ENCODE measurements around the gene BLOC1S1. TPM values are rescaled to one million over a fixed set of nuclear protein-coding genes. Genes with fewer than 3 reads are reported as not detected.

BLOC1S1 gene
- polyA plus RNA-seq (2013, experiment 1 of 2) = 63.3 TPM
- 65.5 TPM for polyA plus RNA-seq (2013, experiment 2 of 2)

DNA sequence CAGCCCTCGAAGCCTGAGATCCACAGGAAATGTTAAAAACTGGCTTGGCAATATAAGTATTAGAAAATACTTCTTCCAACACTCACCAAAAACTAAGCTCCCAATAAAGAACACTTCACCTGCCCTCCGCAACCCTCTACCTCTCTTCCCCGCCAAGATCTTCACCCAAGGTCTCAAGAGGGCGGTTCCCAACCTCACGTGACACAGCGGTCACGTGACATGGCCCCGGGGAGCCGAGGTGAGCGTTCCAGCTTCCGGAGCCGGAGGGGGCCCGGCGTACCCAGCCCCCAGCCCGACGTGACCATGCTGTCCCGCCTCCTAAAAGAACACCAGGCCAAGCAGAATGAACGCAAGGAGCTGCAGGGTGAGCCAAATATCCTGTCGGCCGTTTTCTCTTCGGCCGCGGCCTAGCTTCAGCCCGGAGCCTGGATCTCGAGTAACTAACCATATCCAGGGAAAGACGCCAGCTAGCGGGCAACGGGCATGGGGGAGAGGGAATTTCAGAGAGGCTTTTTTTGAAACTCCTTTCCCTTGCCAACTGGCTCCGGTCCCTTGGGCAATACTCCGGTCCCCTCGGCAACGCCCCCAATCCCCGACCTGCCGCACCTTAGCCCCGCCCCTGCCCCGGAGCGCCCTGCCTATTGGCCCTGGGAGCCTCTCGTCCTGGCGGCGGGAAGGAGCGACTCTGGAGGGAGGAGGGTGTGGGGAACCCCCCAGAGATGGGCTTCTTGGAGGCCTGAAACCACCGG lies at the start of gene BLOC1S1:
Gene BLOC1S1 (plus strand): TSS at position 214 of the 749 bp plus-strand sequence. CDS start 6 bp downstream, at position 220.
- H3K4me2 ChIP-seq (ENCODE audit: low read length) = peak within 1 kb of the TSS; percentile 89
- H2BK15ac ChIP-seq (replicated peaks; ENCODE audit: low read depth) = no peak within 1 kb of the TSS
- peaks cover 17% of the 10 kb centered on the region for H3K4me1 ChIP-seq (ENCODE audit: control insufficient read depth, low read depth, low read length)
- H3K18ac ChIP-seq (ENCODE audit: low read length) = peak within 1 kb of the TSS; percentile 93
- no CpG with 5 or more reads among the region's 42 CpGs for WGBS (ENCODE audit: extremely low coverage, insufficient coverage, low lambda C conversion rate)
- H4K8ac ChIP-seq (ENCODE audit: low read depth, low read length) = peak within 1 kb of the TSS; percentile 78
- H3K56ac ChIP-seq (ENCODE audit: low read length) = peak within 1 kb of the TSS; percentile 93
- no peak within 1 kb of the TSS for H3K23ac ChIP-seq (ENCODE audit: low read length)
- H2AK5ac ChIP-seq (ENCODE audit: low read length) = no peak within 1 kb of the TSS
- H3K79me2 ChIP-seq (ENCODE audit: control insufficient read depth, insufficient read depth, low read length) = no peaks in the 10 kb centered on the region
- H3K4ac ChIP-seq (ENCODE audit: low read depth, low read length) = no peak within 1 kb of the TSS
- no peak within 1 kb of the TSS for H2BK120ac ChIP-seq (ENCODE audit: low read depth, low read length)
- peak within 1 kb of the TSS; percentile 91 for H3K9ac ChIP-seq (ENCODE audit: low read length)
- H3K4me3 ChIP-seq (ENCODE audit: low read length) = peak within 1 kb of the TSS; percentile 79
- H3K27me3 ChIP-seq (ENCODE audit: insufficient read depth, low read length, poor library complexity) = no peaks in the 10 kb centered on the region
- H2BK5ac ChIP-seq (ENCODE audit: low read length) = peak within 1 kb of the TSS; percentile 53
- no peaks in the 10 kb centered on the region for H3K79me1 ChIP-seq (ENCODE audit: low read length)
- peak; percentile 97 for DNase-seq
- H3K27ac ChIP-seq (ENCODE audit: low read depth, low read length) = peak within 1 kb of the TSS; percentile 98
- no peaks in the 10 kb centered on the region for H3K36me3 ChIP-seq (ENCODE audit: control insufficient read depth, insufficient read depth, low read length)
- peak within 1 kb of the TSS; percentile 81 for H4K5ac ChIP-seq (ENCODE audit: low read length)

DNA sequence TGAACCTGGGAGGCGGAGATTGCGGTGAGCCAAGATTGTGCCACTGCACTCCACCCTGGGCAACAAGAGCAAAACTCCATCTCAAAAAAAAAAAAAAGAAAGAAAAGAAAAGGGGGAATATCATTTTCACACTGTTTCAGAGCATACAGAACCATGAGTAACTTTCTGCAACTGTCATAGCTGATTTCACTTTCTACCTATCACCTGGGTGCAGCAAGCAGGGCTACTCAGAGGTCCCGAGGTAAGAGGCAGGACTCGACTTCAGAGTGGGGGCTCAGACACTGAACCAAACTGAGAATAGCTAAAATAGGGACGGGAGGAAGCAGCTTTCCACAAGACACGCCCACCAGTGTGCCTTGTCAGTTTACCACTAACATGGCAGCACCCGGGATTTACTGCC lies 49.3 kb upstream of the BLOC1S1 start:
- H3K4me1 ChIP-seq (ENCODE audit: control insufficient read depth, low read depth, low read length) = no peaks in the 10 kb centered on the region
- no peaks in the 10 kb centered on the region for H3K79me2 ChIP-seq (ENCODE audit: control insufficient read depth, insufficient read depth, low read length)
- no peak overlapping the region for H2AK5ac ChIP-seq (ENCODE audit: low read length)
- no peak overlapping the region for H3K18ac ChIP-seq (ENCODE audit: low read length)
- H3K9ac ChIP-seq (ENCODE audit: low read length) = no peak overlapping the region
- WGBS (ENCODE audit: extremely low coverage, insufficient coverage, low lambda C conversion rate) = no CpG with 5 or more reads among the region's 7 CpGs
- H3K79me1 ChIP-seq (ENCODE audit: low read length) = no peaks in the 10 kb centered on the region
- no peak overlapping the region for H2BK15ac ChIP-seq (replicated peaks; ENCODE audit: low read depth)
- no peak overlapping the region for H3K4me2 ChIP-seq (ENCODE audit: low read length)
- H3K23ac ChIP-seq (ENCODE audit: low read length) = no peak overlapping the region
- H3K4ac ChIP-seq (ENCODE audit: low read depth, low read length) = no peak overlapping the region
- H3K27me3 ChIP-seq (ENCODE audit: insufficient read depth, low read length, poor library complexity) = no peaks in the 10 kb centered on the region
- H3K36me3 ChIP-seq (ENCODE audit: control insufficient read depth, insufficient read depth, low read length) = no peaks in the 10 kb centered on the region
- no peak overlapping the region for H2BK120ac ChIP-seq (ENCODE audit: low read depth, low read length)
- no peak overlapping the region for H2BK5ac ChIP-seq (ENCODE audit: low read length)
- H4K5ac ChIP-seq (ENCODE audit: low read length) = no peak overlapping the region
- DNase-seq = no peak
- H3K27ac ChIP-seq (ENCODE audit: low read depth, low read length) = no peak overlapping the region
- no peak overlapping the region for H4K8ac ChIP-seq (ENCODE audit: low read depth, low read length)
- no peak overlapping the region for H3K56ac ChIP-seq (ENCODE audit: low read length)
- no peak overlapping the region for H3K4me3 ChIP-seq (ENCODE audit: low read length)

DNA sequence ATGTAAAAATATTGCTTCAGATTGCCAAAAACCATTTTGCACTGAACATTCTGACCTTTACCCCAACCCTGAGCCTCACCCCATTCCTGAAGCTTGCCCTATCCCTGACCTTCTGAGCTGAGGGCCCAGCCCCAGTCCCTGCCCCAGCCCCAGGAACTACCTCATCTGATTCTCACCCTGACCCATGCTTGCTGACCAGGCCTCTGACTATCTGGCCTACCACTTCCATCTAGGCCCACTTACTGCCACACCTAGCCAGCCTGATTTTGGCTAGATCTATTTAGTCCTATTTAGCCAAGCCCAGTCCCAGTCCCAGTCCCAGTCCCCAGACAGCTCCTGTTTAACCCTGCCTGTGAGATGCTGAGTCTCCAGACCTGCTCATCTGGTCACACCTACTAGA lies 45.6 kb upstream of the BLOC1S1 start:
- H3K36me3 ChIP-seq (ENCODE audit: control insufficient read depth, insufficient read depth, low read length) = no peaks in the 10 kb centered on the region
- no peaks in the 10 kb centered on the region for H3K79me2 ChIP-seq (ENCODE audit: control insufficient read depth, insufficient read depth, low read length)
- no peak overlapping the region for H3K4me2 ChIP-seq (ENCODE audit: low read length)
- no peak overlapping the region for H3K27ac ChIP-seq (ENCODE audit: low read depth, low read length)
- H3K27me3 ChIP-seq (ENCODE audit: insufficient read depth, low read length, poor library complexity) = no peaks in the 10 kb centered on the region
- no peak overlapping the region for H4K8ac ChIP-seq (ENCODE audit: low read depth, low read length)
- H3K23ac ChIP-seq (ENCODE audit: low read length) = no peak overlapping the region
- H3K18ac ChIP-seq (ENCODE audit: low read length) = no peak overlapping the region
- H3K79me1 ChIP-seq (ENCODE audit: low read length) = no peaks in the 10 kb centered on the region
- DNase-seq = no peak
- no peak overlapping the region for H3K4me3 ChIP-seq (ENCODE audit: low read length)
- H3K56ac ChIP-seq (ENCODE audit: low read length) = no peak overlapping the region
- no peak overlapping the region for H2BK120ac ChIP-seq (ENCODE audit: low read depth, low read length)
- no peak overlapping the region for H3K4ac ChIP-seq (ENCODE audit: low read depth, low read length)
- H2AK5ac ChIP-seq (ENCODE audit: low read length) = no peak overlapping the region
- H2BK5ac ChIP-seq (ENCODE audit: low read length) = no peak overlapping the region
- H3K9ac ChIP-seq (ENCODE audit: low read length) = no peak overlapping the region
- no peak overlapping the region for H2BK15ac ChIP-seq (replicated peaks; ENCODE audit: low read depth)
- no peak overlapping the region for H4K5ac ChIP-seq (ENCODE audit: low read length)
- no peaks in the 10 kb centered on the region for H3K4me1 ChIP-seq (ENCODE audit: control insufficient read depth, low read depth, low read length)

DNA sequence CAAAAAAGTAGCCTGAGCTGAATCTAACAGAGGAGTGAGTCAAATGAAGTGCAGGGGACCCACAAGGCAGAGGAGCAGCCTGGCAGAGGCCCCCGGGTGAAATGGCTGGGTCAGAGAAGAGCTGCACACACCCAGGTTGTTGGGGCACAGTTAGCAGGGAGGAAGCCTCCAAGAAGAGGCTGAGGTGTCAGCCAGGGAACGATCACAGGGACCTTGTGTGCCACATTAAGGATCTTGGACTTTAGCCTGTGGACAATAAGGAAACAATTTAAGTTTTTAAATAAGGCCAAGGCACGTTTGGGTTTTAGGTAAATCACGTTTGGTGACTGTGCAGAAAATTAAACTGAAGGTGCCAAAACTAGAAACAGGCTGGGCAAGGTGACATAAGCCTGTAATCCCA lies 44.1 kb upstream of the BLOC1S1 start:
- Histone ChIP-seq H3K4ac (ENCODE audit: low read depth, low read length) (no peak overlapping the region), H4K8ac (ENCODE audit: low read depth, low read length) (no peak overlapping the region), H3K4me2 (ENCODE audit: low read length) (no peak overlapping the region), H2BK120ac (ENCODE audit: low read depth, low read length) (no peak overlapping the region), H3K18ac (ENCODE audit: low read length) (no peak overlapping the region), H2BK5ac (ENCODE audit: low read length) (no peak overlapping the region), H3K56ac (ENCODE audit: low read length) (no peak overlapping the region), H3K79me2 (ENCODE audit: control insufficient read depth, insufficient read depth, low read length) (no peaks in the 10 kb centered on the region), H4K5ac (ENCODE audit: low read length) (no peak overlapping the region), H2AK5ac (ENCODE audit: low read length) (no peak overlapping the region), H2BK15ac (replicated peaks; ENCODE audit: low read depth) (no peak overlapping the region), H3K27me3 (ENCODE audit: insufficient read depth, low read length, poor library complexity) (no peaks in the 10 kb centered on the region), H3K27ac (ENCODE audit: low read depth, low read length) (no peak overlapping the region), H3K9ac (ENCODE audit: low read length) (no peak overlapping the region), H3K4me1 (ENCODE audit: control insufficient read depth, low read depth, low read length) (no peaks in the 10 kb centered on the region), H3K79me1 (ENCODE audit: low read length) (no peaks in the 10 kb centered on the region), H3K36me3 (ENCODE audit: control insufficient read depth, insufficient read depth, low read length) (no peaks in the 10 kb centered on the region), H3K4me3 (ENCODE audit: low read length) (no peak overlapping the region), H3K23ac (ENCODE audit: low read length) (no peak overlapping the region)
- no peak for DNase-seq
- no CpG with 5 or more reads among the region's 4 CpGs for WGBS (ENCODE audit: extremely low coverage, insufficient coverage, low lambda C conversion rate)

GRCh38 chr12:55673638-55674037 lies 42.2 kb upstream of the BLOC1S1 start:
- Histone ChIP-seq H3K4me1 (ENCODE audit: control insufficient read depth, low read depth, low read length) (no peaks in the 10 kb centered on the region), H2BK5ac (ENCODE audit: low read length) (no peak overlapping the region)
- DNase-seq = no peak

GRCh38 chr12:55675666-55676065 lies 40.2 kb upstream of the BLOC1S1 start:
- no peak overlapping the region for H3K27ac ChIP-seq (ENCODE audit: low read depth, low read length)

More at GRCh38 chr12:55673638-55674037, 42.2 kb upstream of the BLOC1S1 start:
- no peak overlapping the region for H4K5ac ChIP-seq (ENCODE audit: low read length)
- no peak overlapping the region for H3K27ac ChIP-seq (ENCODE audit: low read depth, low read length)
- no peak overlapping the region for H2AK5ac ChIP-seq (ENCODE audit: low read length)
- no peak overlapping the region for H4K8ac ChIP-seq (ENCODE audit: low read depth, low read length)
- H3K79me2 ChIP-seq (ENCODE audit: control insufficient read depth, insufficient read depth, low read length) = no peaks in the 10 kb centered on the region
- H2BK15ac ChIP-seq (replicated peaks; ENCODE audit: low read depth) = no peak overlapping the region
- H3K9ac ChIP-seq (ENCODE audit: low read length) = no peak overlapping the region
- no peak overlapping the region for H3K18ac ChIP-seq (ENCODE audit: low read length)
- no peak overlapping the region for H3K23ac ChIP-seq (ENCODE audit: low read length)
- no peaks in the 10 kb centered on the region for H3K36me3 ChIP-seq (ENCODE audit: control insufficient read depth, insufficient read depth, low read length)
- no peak overlapping the region for H3K4ac ChIP-seq (ENCODE audit: low read depth, low read length)
- H3K27me3 ChIP-seq (ENCODE audit: insufficient read depth, low read length, poor library complexity) = no peaks in the 10 kb centered on the region
- H3K79me1 ChIP-seq (ENCODE audit: low read length) = no peaks in the 10 kb centered on the region
- H3K4me3 ChIP-seq (ENCODE audit: low read length) = no peak overlapping the region
- no peak overlapping the region for H2BK120ac ChIP-seq (ENCODE audit: low read depth, low read length)
- H3K56ac ChIP-seq (ENCODE audit: low read length) = no peak overlapping the region
- no peak overlapping the region for H3K4me2 ChIP-seq (ENCODE audit: low read length)

More at GRCh38 chr12:55675666-55676065, 40.2 kb upstream of the BLOC1S1 start:
- H3K79me2 ChIP-seq (ENCODE audit: control insufficient read depth, insufficient read depth, low read length) = no peaks in the 10 kb centered on the region
- H3K4me2 ChIP-seq (ENCODE audit: low read length) = no peak overlapping the region
- H3K4me1 ChIP-seq (ENCODE audit: control insufficient read depth, low read depth, low read length) = no peaks in the 10 kb centered on the region
- H3K18ac ChIP-seq (ENCODE audit: low read length) = no peak overlapping the region
- no peak overlapping the region for H4K8ac ChIP-seq (ENCODE audit: low read depth, low read length)
- no peak overlapping the region for H3K23ac ChIP-seq (ENCODE audit: low read length)
- H3K9ac ChIP-seq (ENCODE audit: low read length) = no peak overlapping the region
- WGBS (ENCODE audit: extremely low coverage, insufficient coverage, low lambda C conversion rate) = no CpG with 5 or more reads among the region's 8 CpGs
- H4K5ac ChIP-seq (ENCODE audit: low read length) = no peak overlapping the region
- H2AK5ac ChIP-seq (ENCODE audit: low read length) = no peak overlapping the region
- no peak overlapping the region for H3K4me3 ChIP-seq (ENCODE audit: low read length)
- no peak overlapping the region for H2BK15ac ChIP-seq (replicated peaks; ENCODE audit: low read depth)
- H2BK5ac ChIP-seq (ENCODE audit: low read length) = no peak overlapping the region
- H2BK120ac ChIP-seq (ENCODE audit: low read depth, low read length) = no peak overlapping the region
- no peak for DNase-seq
- H3K27me3 ChIP-seq (ENCODE audit: insufficient read depth, low read length, poor library complexity) = no peaks in the 10 kb centered on the region
- H3K56ac ChIP-seq (ENCODE audit: low read length) = no peak overlapping the region
- H3K4ac ChIP-seq (ENCODE audit: low read depth, low read length) = peak overlapping the region; percentile 31
- H3K36me3 ChIP-seq (ENCODE audit: control insufficient read depth, insufficient read depth, low read length) = no peaks in the 10 kb centered on the region
- no peaks in the 10 kb centered on the region for H3K79me1 ChIP-seq (ENCODE audit: low read length)
